ENCODE results near the gene TERF2IP. TPM values are rescaled to one million over a fixed set of nuclear protein-coding genes. Genes with fewer than 3 reads are reported as not detected.

TERF2IP gene
- total and polyA plus RNA-seq, 9 of the 15 experiments (the other 6 are each of a cell fraction or from before 2014, with no cell fraction given), result 14.5 to 64.2 (median 47.0) TPM

DNA sequence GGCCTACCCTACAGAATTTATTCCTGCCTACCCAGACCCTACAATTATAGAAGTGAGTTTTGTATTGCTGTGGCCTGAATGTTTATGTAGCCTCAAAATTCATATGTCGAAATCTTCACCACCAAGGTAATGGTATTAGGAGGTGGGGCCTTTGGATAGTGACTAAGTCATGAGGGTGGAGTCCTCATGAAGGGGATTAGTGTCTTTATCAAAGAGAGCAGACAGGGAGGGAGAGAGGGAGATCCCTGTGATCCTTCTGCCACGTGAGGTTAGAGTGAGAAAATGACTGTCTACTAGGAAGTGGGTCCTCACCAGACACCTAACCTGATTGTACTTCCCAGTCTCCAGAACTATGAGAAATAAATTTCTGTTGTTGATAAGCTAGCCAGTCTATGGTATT is 54.7 kb downstream of the TERF2IP start (continued):
- TF ChIP-seq, protein P1, sequence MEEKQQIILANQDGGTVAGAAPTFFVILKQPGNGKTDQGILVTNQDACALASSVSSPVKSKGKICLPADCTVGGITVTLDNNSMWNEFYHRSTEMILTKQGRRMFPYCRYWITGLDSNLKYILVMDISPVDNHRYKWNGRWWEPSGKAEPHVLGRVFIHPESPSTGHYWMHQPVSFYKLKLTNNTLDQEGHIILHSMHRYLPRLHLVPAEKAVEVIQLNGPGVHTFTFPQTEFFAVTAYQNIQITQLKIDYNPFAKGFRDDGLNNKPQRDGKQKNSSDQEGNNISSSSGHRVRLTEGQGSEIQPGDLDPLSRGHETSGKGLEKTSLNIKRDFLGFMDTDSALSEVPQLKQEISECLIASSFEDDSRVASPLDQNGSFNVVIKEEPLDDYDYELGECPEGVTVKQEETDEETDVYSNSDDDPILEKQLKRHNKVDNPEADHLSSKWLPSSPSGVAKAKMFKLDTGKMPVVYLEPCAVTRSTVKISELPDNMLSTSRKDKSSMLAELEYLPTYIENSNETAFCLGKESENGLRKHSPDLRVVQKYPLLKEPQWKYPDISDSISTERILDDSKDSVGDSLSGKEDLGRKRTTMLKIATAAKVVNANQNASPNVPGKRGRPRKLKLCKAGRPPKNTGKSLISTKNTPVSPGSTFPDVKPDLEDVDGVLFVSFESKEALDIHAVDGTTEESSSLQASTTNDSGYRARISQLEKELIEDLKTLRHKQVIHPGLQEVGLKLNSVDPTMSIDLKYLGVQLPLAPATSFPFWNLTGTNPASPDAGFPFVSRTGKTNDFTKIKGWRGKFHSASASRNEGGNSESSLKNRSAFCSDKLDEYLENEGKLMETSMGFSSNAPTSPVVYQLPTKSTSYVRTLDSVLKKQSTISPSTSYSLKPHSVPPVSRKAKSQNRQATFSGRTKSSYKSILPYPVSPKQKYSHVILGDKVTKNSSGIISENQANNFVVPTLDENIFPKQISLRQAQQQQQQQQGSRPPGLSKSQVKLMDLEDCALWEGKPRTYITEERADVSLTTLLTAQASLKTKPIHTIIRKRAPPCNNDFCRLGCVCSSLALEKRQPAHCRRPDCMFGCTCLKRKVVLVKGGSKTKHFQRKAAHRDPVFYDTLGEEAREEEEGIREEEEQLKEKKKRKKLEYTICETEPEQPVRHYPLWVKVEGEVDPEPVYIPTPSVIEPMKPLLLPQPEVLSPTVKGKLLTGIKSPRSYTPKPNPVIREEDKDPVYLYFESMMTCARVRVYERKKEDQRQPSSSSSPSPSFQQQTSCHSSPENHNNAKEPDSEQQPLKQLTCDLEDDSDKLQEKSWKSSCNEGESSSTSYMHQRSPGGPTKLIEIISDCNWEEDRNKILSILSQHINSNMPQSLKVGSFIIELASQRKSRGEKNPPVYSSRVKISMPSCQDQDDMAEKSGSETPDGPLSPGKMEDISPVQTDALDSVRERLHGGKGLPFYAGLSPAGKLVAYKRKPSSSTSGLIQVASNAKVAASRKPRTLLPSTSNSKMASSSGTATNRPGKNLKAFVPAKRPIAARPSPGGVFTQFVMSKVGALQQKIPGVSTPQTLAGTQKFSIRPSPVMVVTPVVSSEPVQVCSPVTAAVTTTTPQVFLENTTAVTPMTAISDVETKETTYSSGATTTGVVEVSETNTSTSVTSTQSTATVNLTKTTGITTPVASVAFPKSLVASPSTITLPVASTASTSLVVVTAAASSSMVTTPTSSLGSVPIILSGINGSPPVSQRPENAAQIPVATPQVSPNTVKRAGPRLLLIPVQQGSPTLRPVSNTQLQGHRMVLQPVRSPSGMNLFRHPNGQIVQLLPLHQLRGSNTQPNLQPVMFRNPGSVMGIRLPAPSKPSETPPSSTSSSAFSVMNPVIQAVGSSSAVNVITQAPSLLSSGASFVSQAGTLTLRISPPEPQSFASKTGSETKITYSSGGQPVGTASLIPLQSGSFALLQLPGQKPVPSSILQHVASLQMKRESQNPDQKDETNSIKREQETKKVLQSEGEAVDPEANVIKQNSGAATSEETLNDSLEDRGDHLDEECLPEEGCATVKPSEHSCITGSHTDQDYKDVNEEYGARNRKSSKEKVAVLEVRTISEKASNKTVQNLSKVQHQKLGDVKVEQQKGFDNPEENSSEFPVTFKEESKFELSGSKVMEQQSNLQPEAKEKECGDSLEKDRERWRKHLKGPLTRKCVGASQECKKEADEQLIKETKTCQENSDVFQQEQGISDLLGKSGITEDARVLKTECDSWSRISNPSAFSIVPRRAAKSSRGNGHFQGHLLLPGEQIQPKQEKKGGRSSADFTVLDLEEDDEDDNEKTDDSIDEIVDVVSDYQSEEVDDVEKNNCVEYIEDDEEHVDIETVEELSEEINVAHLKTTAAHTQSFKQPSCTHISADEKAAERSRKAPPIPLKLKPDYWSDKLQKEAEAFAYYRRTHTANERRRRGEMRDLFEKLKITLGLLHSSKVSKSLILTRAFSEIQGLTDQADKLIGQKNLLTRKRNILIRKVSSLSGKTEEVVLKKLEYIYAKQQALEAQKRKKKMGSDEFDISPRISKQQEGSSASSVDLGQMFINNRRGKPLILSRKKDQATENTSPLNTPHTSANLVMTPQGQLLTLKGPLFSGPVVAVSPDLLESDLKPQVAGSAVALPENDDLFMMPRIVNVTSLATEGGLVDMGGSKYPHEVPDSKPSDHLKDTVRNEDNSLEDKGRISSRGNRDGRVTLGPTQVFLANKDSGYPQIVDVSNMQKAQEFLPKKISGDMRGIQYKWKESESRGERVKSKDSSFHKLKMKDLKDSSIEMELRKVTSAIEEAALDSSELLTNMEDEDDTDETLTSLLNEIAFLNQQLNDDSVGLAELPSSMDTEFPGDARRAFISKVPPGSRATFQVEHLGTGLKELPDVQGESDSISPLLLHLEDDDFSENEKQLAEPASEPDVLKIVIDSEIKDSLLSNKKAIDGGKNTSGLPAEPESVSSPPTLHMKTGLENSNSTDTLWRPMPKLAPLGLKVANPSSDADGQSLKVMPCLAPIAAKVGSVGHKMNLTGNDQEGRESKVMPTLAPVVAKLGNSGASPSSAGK (IDR thresholded peaks at IDR 0.05), result peak; percentile 63
- peak; percentile 82 for TF ChIP-seq NCOR1 (IDR thresholded peaks at IDR 0.05)
- TF ChIP-seq NFIC (IDR thresholded peaks at IDR 0.05), result 0 out of 2 replicates have a peak, but pooled peaks have one; percentile 14
- TF ChIP-seq, protein P2, sequence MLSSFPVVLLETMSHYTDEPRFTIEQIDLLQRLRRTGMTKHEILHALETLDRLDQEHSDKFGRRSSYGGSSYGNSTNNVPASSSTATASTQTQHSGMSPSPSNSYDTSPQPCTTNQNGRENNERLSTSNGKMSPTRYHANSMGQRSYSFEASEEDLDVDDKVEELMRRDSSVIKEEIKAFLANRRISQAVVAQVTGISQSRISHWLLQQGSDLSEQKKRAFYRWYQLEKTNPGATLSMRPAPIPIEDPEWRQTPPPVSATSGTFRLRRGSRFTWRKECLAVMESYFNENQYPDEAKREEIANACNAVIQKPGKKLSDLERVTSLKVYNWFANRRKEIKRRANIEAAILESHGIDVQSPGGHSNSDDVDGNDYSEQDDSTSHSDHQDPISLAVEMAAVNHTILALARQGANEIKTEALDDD (IDR thresholded peaks at IDR 0.05), result peak; percentile 85
- TF ChIP-seq ZEB2 (IDR thresholded peaks at IDR 0.05), result peak; percentile 36; the same call in 1 of the 2 replicates
- no peak for TF ChIP-seq ILF3 (IDR thresholded peaks at IDR 0.05; ENCODE audit: borderline replicate concordance)
- 0 out of 4 replicates have a peak, but pooled peaks of 1 of the 2 experiments have one; percentile 41 for TF ChIP-seq KDM1A (IDR thresholded peaks at IDR 0.05)
- TF ChIP-seq MXI1 (IDR thresholded peaks at IDR 0.05; ENCODE audit: low read depth, low read length), result 0 out of 2 replicates have a peak, but pooled peaks have one; percentile 31
- TF ChIP-seq, protein P3, sequence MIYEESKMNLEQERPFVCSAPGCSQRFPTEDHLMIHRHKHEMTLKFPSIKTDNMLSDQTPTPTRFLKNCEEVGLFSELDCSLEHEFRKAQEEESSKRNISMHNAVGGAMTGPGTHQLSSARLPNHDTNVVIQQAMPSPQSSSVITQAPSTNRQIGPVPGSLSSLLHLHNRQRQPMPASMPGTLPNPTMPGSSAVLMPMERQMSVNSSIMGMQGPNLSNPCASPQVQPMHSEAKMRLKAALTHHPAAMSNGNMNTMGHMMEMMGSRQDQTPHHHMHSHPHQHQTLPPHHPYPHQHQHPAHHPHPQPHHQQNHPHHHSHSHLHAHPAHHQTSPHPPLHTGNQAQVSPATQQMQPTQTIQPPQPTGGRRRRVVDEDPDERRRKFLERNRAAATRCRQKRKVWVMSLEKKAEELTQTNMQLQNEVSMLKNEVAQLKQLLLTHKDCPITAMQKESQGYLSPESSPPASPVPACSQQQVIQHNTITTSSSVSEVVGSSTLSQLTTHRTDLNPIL (CRISPR knock-in tag; IDR thresholded peaks at IDR 0.05), result no peak
- TF ChIP-seq ZBTB7A (IDR thresholded peaks at IDR 0.05; ENCODE audit: borderline replicate concordance, control insufficient read depth, low read depth, low read length), result no peak
- TF ChIP-seq TRIM24 (IDR thresholded peaks at IDR 0.05), result peak; percentile 54 to 80; a peak in 3 of 4 replicates
- TF ChIP-seq FOXM1 (IDR thresholded peaks at IDR 0.05; ENCODE audit: low read depth), result 0 out of 2 replicates have a peak, but pooled peaks have one; percentile 28
- TF ChIP-seq FOXM1 (CRISPR knock-in tag; IDR thresholded peaks at IDR 0.05; ENCODE audit: low read depth), result no peak

Data from K562 (cell line).